Thyroid gland (tissue), 4 donors: ENCODE data around the gene IL1F10.

Experiments
- POLR2A ChIP-seq, 2 donors: fragments of 450-650 bp; IDR thresholded peaks; one replicate each; pipeline ENCODE4 v1.6.1; 2017; ENCODE audit warnings: antibody characterized with exemption in 2 of 2, mild to moderate bottlenecking in 2 of 2, moderate library complexity in 1 of 2
- TF ChIP-seq, protein P1 (sequence below), 6 experiments: fragments of 200-600 bp in 3 of 6; fragments of 450-650 bp in 3 of 6; sonication (generic) in 3 of 6; IDR thresholded peaks; one replicate each; pipeline ENCODE4 v1.5.1; 2016 to 2019; ENCODE audit warnings: antibody characterized with exemption in 6 of 6, mild to moderate bottlenecking in 2 of 6, inconsistent platforms in 1 of 6, moderate library complexity in 1 of 6

DNA sequence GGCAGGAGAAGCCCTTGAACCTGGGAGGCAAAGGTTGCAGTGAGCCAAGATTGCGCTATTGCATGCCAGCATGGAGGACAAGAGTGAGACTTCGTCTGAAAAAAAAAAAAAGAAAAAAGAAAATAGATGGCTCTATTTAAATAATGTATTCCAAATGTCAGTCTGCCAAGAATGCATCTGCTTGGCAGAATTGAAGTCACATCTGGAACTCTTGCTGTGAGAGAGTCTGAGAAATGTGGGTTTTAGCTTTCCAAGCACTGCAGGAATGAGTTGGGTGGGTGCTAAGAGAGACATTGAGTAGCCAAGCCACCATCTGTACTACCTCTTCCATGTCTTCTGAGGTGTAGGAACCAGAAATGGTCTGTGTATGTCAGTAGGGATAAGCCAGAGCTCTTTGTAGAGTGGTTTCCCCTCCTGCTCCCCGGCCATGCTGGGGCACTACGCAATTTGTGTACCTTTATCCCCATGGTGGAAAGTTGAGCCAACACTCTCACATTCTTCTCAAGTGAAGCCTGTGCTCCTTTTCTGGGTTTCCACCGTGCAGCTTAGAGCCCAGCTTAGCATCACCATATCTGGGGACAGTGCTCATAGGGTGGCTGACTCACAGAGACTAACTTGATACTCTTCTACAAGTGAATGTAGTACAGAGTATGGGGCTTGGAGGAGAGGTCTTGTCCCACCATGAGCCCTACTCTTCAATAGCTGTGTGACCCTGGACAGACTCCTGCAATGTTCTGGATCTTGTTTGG lies 25.3 kb downstream of the IL1F10 start:
- TF ChIP-seq, protein P1, sequence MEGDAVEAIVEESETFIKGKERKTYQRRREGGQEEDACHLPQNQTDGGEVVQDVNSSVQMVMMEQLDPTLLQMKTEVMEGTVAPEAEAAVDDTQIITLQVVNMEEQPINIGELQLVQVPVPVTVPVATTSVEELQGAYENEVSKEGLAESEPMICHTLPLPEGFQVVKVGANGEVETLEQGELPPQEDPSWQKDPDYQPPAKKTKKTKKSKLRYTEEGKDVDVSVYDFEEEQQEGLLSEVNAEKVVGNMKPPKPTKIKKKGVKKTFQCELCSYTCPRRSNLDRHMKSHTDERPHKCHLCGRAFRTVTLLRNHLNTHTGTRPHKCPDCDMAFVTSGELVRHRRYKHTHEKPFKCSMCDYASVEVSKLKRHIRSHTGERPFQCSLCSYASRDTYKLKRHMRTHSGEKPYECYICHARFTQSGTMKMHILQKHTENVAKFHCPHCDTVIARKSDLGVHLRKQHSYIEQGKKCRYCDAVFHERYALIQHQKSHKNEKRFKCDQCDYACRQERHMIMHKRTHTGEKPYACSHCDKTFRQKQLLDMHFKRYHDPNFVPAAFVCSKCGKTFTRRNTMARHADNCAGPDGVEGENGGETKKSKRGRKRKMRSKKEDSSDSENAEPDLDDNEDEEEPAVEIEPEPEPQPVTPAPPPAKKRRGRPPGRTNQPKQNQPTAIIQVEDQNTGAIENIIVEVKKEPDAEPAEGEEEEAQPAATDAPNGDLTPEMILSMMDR (IDR thresholded peaks at IDR 0.05), result no peak
- no peak for TF ChIP-seq POLR2A (IDR thresholded peaks at IDR 0.05)
